NCI-H2029 treated with DMSO at 0.1 percent for 48 hours (cell line): Measurements from ENCODE around the gene WNK2.
A peak's percentile ranks its signal among the peaks of the same experiment; 100 is the strongest.

ENCODE experiments used
- DNase-seq: peaks from one replicate; lab custom pipeline; 2025; lab: John Stamatoyannopoulos, UW

WNK2 gene

DNA sequence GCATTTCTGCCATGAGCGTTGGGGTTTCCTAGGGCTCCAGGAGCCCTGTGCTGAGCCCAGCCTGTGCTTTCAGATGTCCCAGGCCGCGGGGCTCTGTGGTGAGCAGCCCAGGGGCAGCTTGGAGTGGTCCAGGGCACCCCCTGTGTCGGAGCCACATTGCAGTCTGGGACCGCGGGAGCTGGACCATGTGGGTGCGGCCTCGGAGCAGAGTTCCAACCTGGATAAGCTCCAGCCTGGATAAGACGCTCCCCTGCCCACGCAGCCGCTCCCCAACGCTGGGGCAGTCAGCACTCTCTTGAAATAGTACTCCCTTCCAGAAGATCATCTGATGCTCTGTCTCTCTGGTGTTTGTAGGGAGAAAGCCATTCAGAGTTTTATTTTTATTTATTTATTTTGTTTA, 111.1 kb downstream of the WNK2 start:
- no peak for DNase-seq

DNA sequence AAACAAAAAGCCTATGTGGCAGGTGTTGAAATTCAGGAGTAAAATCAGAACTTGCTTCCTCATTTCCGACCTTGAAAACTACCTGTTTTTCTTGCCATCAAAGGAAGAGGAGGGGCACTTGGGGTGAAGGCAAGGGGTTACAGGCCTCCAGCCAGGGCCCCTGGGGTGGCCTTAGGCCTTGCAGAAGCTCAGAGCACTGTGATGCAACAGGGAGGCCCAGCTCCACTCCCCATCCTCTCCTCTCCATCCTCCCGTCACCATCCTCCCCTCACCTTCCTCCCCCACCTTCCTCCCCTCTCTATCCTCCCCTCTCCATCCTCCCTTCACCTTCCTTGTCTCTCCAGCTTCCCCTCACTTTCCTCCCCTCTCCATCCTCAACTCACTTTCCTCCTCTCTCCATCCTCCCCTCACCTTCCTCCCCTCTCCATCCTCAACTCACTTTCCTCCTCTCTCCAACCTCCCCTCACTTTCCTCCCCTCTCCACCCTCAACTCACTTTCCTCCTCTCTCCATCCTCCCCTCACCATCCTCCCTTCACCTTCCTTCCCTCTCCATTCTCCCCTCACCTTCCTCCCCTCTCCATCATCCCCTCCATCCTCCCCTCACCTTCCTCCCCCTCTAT, 111.6 kb downstream of the WNK2 start:
- no peak for DNase-seq

DNA sequence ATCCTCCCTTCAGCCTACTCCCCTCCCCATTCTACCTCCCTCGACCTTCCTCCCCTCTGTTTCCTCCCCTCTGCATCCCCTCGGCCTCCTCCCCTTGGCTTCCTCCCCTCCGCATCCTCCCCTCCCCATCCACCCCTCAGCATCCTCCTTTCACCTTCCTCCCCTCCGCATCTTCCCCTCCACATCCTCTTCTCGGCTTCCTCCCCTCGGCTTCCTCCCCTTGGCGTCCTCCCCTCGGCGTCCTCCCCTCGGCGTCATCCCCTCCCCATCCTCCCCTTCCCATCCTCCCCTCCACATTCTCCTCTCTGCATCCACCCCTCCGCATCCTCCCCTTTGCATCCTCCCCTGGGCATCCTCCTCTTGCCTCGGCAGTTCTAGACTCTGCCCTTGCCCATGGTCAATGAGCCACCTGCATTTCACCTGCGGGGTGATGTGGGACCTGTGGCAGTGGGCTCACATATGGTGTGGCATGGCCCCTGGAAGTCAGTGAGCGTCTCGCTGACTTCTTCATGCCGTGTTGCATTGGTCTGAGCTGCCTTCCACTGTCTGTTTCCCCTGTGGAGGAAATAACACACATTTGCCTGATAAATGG, 113.0 kb downstream of the WNK2 start:
- no peak for DNase-seq

DNA sequence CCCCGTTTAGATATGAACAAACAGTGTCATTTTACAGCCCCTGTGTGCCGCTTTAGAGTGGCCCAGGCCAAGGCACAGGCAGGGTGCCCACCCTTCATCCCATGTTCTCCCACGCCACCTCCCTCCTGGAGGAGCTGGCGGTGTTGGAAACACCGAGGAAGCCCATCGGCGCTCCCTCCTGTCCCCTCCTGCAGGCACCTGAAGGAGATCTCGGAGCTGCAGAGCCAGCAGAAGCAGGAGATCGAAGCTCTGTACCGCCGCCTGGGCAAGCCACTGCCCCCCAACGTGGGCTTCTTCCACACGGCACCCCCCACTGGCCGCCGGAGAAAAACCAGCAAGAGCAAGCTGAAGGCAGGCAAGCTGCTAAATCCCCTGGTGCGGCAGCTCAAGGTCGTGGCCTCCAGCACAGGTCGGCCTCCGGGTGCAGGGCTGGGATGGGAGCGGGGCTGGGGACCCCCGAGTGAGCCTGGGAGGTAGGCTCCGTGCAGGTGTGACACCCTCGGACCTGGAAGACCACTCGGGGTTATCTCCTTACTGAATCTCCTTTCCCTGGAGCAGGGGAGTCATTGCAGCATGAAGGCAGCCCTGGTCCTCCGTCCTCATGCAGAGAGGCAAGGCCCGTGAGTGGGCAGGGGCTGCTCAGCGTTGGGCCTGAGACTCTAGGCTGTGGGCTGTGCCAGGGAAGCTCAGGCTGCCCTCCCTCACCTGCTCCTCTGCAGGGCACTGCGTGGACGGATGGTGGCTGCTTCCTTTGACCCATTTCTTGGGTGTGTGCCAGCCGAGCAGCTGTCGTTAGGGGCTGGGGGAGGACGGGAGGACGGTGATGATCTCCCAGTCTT, 113.9 kb downstream of the WNK2 start:
- peak; percentile 32 for DNase-seq

DNA sequence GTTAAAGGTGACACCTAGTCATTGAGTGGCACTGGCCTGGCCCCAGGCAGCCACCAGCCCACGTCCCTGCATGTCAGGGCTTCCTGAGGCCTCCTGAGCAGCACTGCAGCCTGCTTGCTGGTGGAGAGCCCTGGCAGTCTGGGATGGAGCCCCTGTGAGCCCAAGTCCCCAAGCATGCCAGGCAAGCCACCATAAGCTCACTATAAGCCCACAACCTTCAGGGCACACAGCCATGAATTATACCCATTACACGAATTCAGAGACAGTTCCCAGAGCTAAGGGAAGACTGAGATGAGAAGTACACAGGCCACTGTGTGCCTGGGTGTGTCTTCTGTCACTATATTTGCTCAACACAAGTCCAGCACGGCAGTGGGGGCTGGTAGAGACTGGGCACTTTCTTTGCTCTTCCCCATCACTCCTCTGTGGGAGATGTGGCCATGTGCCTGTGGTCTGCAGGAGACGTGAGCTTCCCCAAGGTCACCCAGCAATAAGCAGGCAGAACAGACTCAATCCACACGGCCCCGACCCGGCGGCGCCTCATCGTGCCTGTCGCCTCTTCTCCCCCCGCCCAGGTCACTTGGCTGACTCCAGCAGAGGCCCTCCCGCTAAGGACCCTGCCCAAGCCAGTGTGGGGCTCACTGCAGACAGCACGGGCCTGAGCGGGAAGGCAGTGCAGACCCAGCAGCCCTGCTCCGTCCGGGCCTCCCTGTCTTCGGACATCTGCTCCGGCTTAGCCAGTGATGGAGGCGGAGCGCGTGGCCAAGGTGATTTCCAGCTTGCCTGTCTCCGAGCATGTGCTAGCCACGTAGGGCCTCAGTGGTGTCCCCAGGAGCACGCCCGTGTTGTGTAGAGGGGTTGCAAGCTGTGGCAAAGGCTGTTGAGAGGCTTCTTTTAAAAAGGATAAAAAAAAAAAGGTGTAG, 114.8 kb downstream of the WNK2 start:
- no peak for DNase-seq

DNA sequence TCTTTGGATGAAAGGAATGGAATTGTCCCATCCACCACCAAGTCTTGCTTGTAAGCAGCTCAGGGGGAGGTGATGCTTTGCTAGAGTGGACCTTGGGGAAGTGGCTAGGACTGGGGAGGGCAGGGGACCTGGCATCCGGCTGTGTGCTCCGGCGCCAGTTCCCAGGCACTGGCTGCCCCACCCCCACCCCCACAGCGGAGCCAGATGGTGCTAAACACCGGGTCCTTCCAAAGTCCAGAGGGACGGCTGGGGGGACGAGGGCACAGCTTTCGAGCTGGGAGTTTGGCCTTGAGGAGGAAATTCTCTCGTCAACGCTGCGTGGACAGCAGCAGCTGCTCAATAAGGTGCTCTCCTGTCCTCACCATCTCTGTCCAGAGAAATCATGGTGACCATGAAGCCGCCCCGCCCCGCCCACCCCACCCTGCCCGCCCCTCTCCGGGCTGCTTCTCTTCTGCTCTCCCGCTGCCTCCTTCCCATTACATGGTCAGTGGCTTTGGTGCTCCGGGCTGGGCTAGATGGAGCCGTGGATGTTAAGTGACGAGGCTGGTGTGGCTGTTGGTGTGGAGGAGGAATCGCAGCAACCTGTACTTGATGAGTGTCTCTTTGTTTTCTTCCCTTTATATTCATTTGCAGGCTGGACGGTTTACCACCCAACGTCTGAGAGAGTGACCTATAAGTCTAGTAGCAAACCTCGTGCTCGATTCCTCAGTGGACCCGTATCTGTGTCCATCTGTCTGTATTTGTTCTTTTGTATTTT, 115.7 kb downstream of the WNK2 start:
- DNase-seq = no peak

DNA sequence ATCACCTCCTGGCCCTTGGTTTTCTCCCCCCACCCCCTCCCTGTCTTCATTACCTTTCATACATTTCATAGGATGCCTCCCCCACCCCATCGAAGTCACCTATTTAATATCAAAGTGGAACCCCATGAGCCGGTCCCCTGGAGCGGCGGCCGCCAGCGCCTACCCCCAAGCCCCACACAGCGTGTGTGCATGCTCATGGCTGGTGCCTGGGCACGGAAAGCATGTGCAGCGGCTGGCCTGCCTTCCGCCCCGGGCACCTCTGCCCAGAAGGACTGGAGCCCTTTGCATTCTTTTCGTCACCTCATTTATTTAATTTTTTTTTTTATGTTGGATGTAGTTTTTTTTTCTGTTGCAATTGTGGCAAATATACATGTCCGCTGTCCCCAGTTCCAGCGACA, 116.2 kb downstream of the WNK2 start:
- no peak for DNase-seq

DNA sequence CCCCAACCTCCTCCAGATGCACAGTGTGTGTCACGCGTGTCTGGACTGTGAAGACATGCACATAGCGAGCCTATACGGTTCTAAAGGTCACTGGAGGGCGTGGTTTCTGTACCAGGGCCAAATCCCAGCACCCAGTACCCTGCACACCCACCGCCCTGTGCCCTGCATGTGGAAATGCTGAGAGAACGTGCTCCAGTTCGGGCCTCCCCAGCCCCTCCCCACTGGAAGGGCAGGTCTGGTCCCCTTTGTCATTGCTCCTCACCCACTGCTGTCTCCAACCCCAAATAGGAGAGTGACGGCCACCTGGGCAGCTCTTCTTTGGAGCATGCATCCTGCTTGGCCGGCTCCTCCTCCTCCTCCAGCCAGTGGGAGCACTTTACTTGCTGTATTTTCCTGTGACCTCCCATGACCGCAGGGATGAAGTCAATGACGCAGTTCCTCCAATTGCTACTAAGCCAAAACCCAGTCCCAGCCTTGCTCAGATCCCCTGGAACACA, 116.7 kb downstream of the WNK2 start:
- no peak for DNase-seq

DNA sequence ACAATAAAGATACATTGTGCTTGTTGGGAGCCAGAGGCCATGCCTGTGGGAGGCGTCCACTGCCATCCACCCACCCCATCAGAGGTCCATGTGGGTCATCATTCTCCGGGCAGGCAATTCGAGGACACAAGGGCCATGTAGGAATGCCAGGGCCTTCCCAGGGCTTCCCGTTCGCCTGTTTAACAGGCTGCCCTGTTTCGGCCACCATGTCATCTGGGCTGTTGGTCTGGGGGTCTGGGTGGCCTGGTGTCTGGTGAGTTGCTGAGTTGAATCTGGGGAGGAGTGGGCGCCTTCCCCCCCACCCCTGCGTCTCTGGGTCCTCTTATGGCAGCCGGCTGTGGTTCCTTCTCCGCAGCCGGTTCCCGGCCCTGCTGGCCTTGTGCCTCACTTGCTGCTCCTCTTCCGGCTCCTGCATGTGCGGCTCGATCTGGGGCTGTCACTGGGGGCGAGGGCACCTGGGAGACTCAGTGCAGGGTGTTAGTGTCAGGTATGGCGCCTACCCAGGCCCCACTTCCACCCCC, 117.4 kb downstream of the WNK2 start:
- DNase-seq = no peak

DNA sequence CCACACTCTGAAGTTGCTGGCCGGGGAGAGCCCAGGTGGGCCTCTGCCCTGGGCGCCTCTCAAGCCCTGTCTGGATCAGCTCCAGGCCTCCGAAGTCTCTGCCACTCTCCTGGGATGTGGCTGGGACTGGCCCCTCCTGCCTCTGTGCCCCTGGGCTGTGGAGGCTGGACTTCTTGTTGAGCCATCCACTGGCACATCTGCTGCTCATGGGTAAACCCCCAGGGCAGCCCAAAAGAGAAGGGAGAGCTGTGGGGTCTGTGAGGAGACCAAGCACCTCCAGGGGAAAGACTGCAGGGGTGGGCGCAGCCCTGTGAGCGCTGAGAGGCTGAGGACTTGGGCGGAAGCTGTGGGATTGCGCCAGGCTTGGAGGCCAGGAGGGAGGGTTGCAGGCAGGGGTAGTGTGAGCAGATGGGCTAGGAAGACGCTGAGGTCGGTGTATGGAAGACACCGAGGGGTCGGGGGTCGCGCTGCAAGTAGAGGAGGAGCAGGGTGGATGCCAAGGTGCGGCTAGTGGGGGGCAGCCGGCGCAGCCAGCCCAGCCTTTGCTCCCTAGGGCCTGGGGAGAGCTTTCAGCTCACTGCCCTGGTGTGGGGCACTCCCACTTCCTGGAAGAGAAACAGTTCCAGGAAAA, 118.1 kb downstream of the WNK2 start:
- DNase-seq = no peak

DNA sequence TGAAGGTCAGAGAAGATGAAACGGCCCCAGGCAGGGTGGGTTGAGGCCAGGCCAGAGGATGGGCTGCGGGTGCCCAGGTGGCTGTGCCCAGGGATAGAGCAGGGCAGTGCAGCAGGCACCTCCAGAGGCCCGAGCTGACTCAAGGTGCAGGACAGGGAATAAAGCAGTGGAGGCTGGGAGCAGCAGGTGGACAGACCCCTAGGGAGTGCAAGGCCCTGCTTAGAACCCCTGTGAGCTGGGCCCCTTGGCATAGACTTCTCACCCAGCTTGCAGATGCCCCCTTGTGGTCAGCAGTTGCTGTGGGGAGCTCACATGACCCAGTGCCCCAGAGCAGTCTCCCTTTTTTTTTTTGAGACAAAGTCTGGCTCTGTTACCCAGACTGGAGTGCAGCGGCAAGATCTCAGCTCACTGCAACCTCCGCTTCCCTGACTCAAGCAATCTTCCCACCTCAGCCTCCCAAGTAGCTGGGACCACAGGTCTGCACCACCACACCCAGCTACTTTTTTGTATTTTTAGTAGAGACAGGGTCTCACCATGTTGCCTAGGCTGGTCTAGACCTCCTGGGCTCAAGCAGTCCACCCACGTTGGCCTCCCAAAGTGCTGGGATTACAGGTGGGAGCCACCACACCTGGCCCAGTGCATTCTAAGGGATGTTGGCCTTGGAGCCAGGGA, 118.8 kb downstream of the WNK2 start:
- DNase-seq = no peak

DNA sequence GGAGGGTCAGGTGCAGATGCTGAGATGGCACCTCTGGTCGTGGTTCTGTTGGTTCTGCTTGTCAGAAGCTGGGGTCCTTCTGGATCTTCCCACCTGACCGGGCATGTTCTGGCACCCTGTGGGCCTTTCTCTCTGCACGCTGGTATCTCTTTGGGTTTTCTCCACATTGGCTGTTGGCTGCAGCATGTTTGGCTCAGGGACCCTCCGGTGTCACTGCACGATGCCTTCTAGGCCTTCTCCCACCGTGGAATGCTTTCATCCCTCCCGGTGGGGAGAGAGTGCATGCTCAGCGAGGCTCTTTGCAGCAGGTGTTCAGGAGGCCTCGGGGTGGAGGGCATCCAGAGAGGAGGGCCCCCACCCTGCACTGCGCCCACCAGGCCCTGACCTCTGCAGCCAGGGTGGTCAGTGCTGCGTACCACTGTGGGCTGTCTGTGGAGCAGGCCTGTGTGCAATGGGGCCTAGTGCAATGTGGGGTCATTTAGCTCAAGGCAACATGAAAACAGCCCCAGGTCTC, 119.4 kb downstream of the WNK2 start:
- DNase-seq = no peak

DNA sequence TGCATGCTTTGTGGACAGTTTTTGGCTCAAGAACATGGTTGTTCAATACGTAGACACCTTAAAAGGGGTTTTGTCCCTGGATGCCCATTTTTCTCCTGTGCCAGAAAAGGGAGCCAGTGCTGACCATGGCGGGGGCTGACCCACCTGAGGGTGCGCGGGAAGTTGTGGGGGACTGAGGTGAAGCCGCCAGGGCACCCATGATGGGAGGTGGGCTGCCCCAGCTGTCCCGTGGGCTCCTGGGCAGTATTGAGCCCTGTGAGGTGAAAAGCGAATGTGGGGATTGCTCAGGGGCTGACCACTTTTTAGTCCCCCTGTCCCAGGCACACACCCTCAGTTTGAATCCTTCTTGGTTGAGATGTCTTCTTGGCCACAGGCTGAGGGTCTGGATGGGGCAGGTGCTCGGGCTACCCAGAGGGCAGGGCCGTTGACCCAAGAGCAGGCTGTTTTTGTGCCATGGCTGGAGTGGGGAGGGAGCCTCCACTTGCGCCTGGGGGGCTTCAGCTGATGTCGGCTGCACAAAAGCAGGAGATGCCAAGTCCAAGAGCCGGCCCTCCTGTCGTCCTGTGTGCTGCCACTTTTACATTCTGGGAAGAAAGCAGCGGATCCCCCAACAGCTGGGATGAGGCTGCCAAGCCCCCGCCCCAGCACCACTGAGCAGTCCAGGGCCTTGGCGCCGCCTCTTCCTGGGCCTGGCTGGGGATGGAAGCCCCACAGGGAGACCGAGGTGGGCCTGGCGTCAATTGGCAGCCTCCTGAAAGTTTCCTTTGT, 120.1 kb downstream of the WNK2 start:
- no peak for DNase-seq

DNA sequence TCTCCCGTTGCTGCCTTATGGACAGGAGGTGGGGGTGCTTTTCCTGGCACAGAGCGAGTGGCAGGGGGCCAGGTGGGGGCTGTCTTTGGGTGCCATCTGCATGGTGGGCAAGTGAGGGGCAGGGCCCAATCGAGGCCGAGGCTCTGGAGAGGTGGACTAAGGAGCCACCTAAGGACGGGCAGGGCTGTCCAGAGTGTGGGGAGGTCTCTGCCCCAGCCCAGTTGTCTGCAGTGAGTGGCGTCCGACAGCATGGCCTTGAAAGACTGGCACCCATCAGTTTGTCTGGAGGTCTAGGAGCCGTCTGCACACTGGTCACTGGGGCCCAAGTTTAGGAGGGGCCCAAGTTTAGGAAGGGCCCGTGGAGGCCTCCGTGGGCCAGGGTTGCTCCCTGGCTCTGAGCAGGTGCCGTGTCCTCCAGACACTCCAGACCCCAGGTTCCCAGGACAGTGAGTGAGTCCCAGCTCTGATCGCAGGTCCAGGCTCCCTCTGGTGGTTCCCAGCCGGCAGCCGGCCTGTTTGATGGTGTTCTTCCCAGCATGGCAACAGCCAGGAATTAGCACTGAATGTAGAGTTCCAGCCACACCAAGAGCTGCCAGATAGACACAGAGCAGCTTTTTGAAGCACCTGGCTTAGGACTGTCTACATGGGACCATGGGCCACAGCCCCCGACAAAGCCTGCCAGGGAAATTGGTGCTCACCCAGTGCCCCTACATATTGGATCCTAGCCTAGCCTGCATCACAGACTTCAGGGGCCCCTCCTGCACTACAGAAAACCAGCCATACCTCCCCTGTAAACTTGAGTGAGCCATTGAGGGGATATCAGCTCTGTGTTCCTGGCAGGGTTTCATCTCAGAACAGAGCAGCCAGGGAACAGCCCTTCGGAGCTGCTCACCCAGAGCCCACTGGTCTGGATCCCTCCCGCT, 120.9 kb downstream of the WNK2 start:
- DNase-seq = no peak

DNA sequence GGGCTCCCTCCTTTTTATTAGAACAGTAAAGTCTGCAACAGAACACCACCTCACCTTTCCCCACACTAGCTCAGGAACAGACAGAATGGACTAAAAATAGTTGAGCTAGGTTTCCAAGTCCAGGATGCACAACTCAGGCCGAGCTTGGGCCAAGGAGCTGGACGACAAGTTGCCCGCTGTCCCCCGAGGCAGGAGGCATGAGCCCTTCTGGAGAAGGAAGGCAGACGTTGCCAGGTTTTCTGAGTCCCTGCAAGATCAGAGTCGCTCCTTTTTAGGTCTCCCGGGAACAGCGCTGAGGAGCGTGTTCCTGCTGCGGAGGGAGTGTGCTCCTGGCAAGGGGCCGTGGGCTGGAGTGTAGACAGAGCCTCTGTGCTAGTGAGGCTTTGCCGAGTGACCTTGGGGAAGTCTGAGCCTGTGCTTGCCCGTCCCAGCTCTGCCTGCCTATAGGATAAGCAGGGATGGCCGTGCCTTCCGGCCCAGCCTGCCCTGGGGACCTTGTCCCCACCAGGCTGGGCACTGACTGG, 121.6 kb downstream of the WNK2 start:
- no peak for DNase-seq

DNA sequence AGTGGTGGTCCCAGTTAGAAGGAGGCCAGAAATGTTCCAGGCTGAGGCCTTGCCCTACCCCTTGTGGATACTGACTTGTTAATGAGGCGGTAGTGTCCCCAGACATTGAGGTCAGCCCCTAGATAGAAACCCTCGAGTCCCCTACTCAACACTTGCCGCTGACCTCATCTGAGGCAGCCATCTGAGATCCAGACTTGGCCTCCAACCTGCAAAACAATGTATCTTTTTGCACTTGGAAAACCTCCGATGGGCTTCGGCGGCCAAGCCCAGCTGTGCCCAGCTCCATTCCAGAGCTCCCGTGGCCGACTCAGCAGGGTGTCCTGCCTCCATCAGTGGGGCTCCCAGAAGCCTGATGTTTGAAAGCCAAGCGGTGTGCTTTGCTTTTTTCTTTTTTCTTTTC, 122.1 kb downstream of the WNK2 start:
- DNase-seq = no peak

DNA sequence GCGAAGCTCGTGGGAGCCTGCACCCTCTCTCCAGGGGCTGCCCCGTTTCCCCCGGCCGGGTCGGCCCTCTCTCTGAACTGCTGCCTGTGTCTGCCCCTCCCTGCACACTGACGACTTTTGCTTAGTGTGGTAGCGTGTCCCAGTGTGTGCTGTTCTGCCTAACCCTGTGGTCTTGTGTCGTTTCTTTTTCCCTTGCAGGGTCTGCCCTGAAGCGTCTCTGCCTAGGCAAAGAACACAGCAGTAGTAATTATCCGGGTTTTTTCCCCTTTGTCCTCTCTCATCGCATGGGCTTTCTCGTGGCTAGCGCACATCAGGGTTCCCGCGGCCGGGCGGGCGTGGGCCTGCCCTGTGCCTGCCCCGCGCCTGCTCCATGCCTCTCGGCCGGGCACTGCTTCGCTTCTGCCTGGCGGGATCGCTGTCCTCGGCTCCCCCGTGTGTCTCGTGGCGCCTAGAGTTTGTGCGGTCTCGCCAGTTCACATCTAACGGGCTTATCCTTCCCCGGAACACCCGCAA, 122.7 kb downstream of the WNK2 start:
- DNase-seq = no peak
